Measurements from ENCODE around the gene CPT1A.

CPT1A gene

DNA sequence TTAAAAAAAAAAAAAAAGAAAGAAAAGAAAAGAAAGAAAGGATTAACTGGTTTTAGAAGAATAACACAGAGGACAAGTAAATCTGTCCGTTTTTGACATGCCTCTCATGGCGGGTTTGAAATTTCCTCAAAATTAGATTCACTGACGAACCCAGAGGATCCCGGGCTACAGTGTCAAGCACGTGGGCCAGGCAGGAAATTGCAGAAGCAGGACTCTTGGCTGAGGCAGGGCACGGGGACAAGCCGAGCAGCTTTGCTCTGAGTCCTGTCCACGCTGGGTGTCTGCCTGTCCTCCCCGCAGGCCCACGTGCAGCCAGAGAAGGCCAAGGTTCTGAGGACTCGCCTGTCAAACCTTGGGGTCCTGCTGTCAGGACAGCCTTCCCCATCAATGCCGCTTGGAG, 132.7 kb downstream of the CPT1A start:
- no peak for DNase-seq (ENCODE audit: low read depth)

DNA sequence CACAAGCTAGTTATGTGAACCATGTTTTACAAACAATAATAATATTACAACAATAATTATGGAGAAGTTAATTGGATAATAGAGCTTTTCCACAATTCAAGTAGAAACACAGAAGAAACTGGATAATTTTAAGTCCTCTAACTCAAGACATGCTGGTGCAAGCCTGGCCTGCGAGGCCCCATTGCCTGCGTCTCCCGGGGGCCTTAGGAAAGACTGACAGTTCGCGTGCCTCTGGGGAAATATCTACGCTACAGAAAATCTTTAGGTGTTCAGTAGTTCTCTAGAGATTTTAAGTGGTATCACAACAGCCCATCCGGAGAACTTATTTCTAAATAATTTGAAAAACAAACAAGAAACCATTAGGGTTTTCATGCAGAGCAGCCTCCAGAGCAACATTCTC, 134.2 kb downstream of the CPT1A start:
- no peak for DNase-seq (ENCODE audit: low read depth)

GRCh38 chr11:68704887-68705286, 136.8 kb downstream of the CPT1A start:
- no peak for DNase-seq (ENCODE audit: low read depth)

All from activated T-helper 9 cell treated with anti-CD3 and anti-CD28 coated beads, Interleukin-2, amount 50 U/mL, for 16 hours (primary cell).